ENCODE results near the gene CD86. TPM values are rescaled to one million over a fixed set of nuclear protein-coding genes. Genes with fewer than 3 reads are reported as not detected.
A peak's percentile ranks its signal among the peaks of the same experiment; 100 is the strongest.

The CD86 gene
- polyA plus RNA-seq, 1 experiment: not detected

- POLR2A ChIA-PET: no interaction called here
- TF ChIP-seq CTCF (IDR thresholded peaks at IDR 0.05; ENCODE audit: insufficient read depth, low read depth, low read length): no peak
- Histone ChIP-seq H3K36me3 (ENCODE audit: control insufficient read depth, insufficient read depth, low read length) (no peaks in the 10 kb centered on the region), H3K4me3 (ENCODE audit: low read depth, low read length) (no peak within 1 kb of the TSS), H3K27me3 (ENCODE audit: control insufficient read depth, insufficient read depth, low read length) (peaks cover 7% of the 10 kb centered on the region)
- no peak for DNase-seq (ENCODE audit: low read depth)
- CTCF ChIA-PET: no interaction called here
Observed at GRCh38 chr3:122021811-122022401, 33.3 kb upstream of the CD86 start, which contains the start of gene ILDR1. Gene ILDR1 (minus strand): TSS chr3:122022247. CDS start chr3:122022077, 170 bp downstream.

GRCh38 chr3:122023335-122023910, 31.7 kb upstream of the CD86 start:
- TF ChIP-seq CTCF (IDR thresholded peaks at IDR 0.05; ENCODE audit: insufficient read depth, low read depth, low read length): no peak
- Histone ChIP-seq H3K27me3 (ENCODE audit: control insufficient read depth, insufficient read depth, low read length) (peaks cover 7% of the 10 kb centered on the region), H3K36me3 (ENCODE audit: control insufficient read depth, insufficient read depth, low read length) (no peaks in the 10 kb centered on the region), H3K4me3 (ENCODE audit: low read depth, low read length) (no peak overlapping the region)
- no peak for DNase-seq (ENCODE audit: low read depth)
- POLR2A ChIA-PET: no interaction called here
- CTCF ChIA-PET: no interaction called here

- DNase-seq (ENCODE audit: low read depth): no peak
- POLR2A ChIA-PET: no interaction called here
- TF ChIP-seq CTCF (IDR thresholded peaks at IDR 0.05; ENCODE audit: insufficient read depth, low read depth, low read length): no peak
- CTCF ChIA-PET: no interaction called here
- Histone ChIP-seq H3K4me3 (ENCODE audit: low read depth, low read length) (no peak overlapping the region), H3K27me3 (ENCODE audit: control insufficient read depth, insufficient read depth, low read length) (peaks cover 7% of the 10 kb centered on the region), H3K36me3 (ENCODE audit: control insufficient read depth, insufficient read depth, low read length) (no peaks in the 10 kb centered on the region)
Observed at GRCh38 chr3:122024800-122025199, 30.4 kb upstream of the CD86 start.

- DNase-seq (ENCODE audit: low read depth): no peak
- POLR2A ChIA-PET: no interaction called here
- CTCF ChIA-PET: no interaction called here
- Histone ChIP-seq H3K4me3 (ENCODE audit: low read depth, low read length) (no peak overlapping the region), H3K36me3 (ENCODE audit: control insufficient read depth, insufficient read depth, low read length) (no peaks in the 10 kb centered on the region), H3K27me3 (ENCODE audit: control insufficient read depth, insufficient read depth, low read length) (peaks cover 7% of the 10 kb centered on the region)
- TF ChIP-seq CTCF (IDR thresholded peaks at IDR 0.05; ENCODE audit: insufficient read depth, low read depth, low read length): no peak
Observed at GRCh38 chr3:122025296-122025695, 29.9 kb upstream of the CD86 start.

GRCh38 chr3:122030381-122031122, 24.6 kb upstream of the CD86 start:
- no peak for TF ChIP-seq CTCF (IDR thresholded peaks at IDR 0.05; ENCODE audit: insufficient read depth, low read depth, low read length)
- Histone ChIP-seq H3K27me3 (ENCODE audit: control insufficient read depth, insufficient read depth, low read length) (no peaks in the 10 kb centered on the region), H3K36me3 (ENCODE audit: control insufficient read depth, insufficient read depth, low read length) (no peaks in the 10 kb centered on the region), H3K4me3 (ENCODE audit: low read depth, low read length) (no peak overlapping the region)
- DNase-seq (ENCODE audit: low read depth): peak; percentile 3
- POLR2A ChIA-PET: no interaction called here
- CTCF ChIA-PET: no interaction called here
